Skin epidermis (tissue), 12 donors: ENCODE measurements around the gene CCNB1.
"Not testable (repeated sequence)": the region's sequence is repeated elsewhere in the genome, so short reads cannot be mapped to it uniquely, and the experiment has no call there.

Experiments used
- H3K27ac ChIP-seq, 21 experiments: fragments of 200-600 bp; sonication (generic) in 11 of 21; one replicate each; pipeline ENCODE4 v1.5.0; 2020; ENCODE audit warnings: mild to moderate bottlenecking in 3 of 21, inconsistent platforms in 2 of 21, moderate library complexity in 2 of 21
- H3K4me3 ChIP-seq, 7 experiments: fragments of 200-600 bp; sonication (generic) in 2 of 7; one replicate each; pipeline ENCODE4 v1.5.0; 2020; ENCODE audit warnings: inconsistent platforms in 2 of 7, mild to moderate bottlenecking in 2 of 7, moderate library complexity in 1 of 7

CCNB1 gene

DNA sequence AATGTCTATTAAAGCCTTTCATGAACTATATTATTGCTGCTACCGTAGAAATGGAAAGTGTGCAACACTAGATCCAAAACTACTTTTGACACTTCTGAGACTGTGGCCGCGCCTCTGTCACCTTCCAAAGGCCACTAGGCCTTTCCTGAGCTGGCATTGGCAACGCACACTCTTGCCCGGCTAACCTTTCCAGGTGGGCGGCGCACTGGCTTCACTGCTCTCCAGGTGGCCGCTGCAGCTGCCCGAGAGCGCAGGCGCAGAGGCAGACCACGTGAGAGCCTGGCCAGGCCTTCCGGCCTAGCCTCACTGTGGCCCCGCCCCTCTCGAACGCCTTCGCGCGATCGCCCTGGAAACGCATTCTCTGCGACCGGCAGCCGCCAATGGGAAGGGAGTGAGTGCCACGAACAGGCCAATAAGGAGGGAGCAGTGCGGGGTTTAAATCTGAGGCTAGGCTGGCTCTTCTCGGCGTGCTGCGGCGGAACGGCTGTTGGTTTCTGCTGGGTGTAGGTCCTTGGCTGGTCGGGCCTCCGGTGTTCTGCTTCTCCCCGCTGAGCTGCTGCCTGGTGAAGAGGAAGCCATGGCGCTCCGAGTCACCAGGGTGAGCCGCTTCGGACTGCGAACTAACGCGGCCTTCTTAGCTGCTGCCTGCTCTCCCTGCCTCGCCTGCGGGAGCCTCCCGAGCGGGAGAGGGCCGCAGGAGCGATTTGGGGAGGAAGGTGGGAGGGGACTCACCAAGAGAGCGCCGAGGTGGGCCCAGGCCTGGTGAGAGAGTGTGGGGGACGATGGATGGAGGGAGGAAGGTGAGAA lies at the start of gene CCNB1:
TSS of gene CCNB1 (plus strand) at position 465 of the 807 bp plus-strand sequence. CDS start at position 578, 113 bp downstream.
- Histone ChIP-seq H3K27ac (peak within 1 kb of the TSS in 18 of 21 experiments; percentile 1 to 77 (median 58)), H3K4me3 (peak within 1 kb of the TSS; percentile 61 to 90 (median 72))

DNA sequence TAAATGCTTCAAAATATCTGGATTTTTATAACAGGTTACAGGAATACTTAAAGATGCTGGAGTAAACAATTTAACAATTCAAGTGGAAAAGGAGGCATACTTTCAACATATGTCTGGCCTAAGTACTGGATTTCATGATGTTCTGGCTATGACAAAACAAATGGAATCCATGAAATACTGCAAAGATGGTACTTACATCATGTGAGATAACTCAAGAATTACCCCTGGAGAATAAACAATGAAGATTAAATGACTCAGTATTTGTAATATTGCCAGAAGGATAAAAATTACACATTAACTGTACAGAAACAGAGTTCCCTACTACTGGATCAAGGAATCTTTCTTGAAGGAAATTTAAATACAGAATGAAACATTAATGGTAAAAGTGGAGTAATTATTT lies 37.5 kb upstream of the CCNB1 start:
- H3K27ac ChIP-seq = no peak overlapping the region
- no peak overlapping the region for H3K4me3 ChIP-seq

DNA sequence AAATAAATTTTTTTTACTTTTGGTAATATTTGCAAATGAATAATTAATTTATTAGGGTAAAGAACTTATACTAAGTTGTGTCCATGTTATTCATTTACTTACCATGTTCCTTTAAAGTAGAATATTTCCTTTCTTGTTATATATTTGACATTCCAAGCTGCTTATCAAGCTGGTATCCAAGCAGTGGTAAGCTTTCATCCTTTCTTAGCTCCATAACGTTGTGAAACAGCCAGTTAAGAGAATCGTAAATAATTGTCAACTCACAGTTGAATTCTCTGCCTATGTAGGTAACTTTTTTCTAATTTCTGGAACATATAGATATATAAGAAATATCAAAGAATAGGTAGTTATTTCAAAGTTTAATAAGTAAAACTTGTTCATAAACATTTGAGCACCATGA lies 36.7 kb upstream of the CCNB1 start:
- no peak overlapping the region for H3K4me3 ChIP-seq
- no peak overlapping the region for H3K27ac ChIP-seq

DNA sequence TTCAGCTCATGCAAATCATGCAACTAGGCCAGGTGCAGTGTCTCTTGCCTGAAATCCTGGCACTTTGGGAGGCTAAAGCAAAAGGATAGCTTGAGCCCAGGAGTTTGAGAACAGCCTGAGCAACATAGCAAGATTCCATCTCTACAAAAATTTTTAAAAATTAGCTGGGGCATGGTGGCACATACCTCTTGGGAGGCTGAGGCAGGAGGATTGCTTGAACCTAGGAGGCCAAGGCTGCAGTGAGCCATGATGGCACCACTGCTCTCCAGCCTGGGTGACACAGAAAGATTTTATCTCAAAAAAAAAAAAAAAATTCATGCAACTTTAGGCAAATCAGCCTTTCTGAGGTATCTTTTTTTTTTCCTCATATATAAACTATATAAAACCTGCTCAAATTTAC lies 35.6 kb upstream of the CCNB1 start:
- no peak overlapping the region for H3K27ac ChIP-seq
- H3K4me3 ChIP-seq = no peak overlapping the region

DNA sequence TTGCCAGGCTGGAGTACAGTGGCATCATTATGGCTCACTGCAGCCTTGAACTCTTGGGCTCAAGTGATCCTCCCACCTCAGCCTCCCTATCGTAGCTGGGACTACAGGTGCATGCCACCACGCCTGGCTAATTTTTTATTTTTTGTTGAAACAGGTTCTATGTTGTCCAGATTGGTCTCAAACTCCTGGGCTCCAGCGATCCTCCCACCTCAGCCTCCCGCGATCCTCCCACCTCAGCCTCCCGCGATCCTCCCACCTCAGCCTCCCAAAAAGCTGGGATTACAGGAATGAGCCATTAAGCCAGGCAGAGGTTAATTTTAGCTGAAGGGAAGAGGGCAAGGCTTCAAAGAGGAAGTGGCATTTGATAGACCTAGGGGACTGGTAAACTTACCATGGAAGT lies 32.8 kb upstream of the CCNB1 start:
- Histone ChIP-seq H3K27ac (no peak overlapping the region), H3K4me3 (no peak overlapping the region)

DNA sequence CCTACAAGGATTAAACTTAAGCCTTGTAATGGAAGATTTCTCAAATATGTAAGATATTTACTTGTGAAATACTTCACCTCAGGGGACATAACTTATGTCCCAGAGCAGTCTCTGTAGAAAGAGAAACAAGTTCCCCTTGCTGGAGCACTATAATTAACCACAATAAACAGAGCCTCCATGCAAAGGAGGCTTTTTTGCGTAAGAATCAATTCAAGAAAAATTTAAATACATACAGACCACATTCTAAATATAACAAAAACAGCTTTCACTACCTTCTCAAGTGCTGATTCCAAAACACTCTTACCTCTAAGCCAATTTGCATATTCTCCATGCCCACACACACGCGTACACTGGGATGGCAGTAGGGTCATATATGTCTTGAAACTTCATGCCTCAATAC lies 30.7 kb upstream of the CCNB1 start:
- Histone ChIP-seq H3K27ac (no peak overlapping the region), H3K4me3 (no peak overlapping the region)

DNA sequence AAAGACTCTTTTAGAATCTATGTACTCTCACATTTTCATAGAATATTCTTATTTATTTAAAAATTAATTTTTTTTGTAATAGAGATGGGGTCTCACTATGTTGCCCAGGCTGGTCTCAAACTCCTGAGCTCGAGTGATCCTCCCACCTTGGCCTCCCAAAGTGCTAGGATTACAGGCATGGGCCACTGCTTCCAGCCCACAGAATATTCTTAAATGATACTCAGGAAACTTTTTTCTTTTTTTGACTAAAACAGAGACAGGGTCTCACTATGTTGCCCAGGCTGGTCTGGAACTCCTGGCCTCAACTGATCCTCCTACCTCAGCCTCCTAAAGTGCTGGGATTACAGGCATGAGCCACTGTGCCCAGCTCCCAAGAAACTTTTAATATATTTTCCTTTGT lies 29.7 kb upstream of the CCNB1 start:
- not testable (repeated sequence) for H3K27ac ChIP-seq, H3K4me3 ChIP-seq

DNA sequence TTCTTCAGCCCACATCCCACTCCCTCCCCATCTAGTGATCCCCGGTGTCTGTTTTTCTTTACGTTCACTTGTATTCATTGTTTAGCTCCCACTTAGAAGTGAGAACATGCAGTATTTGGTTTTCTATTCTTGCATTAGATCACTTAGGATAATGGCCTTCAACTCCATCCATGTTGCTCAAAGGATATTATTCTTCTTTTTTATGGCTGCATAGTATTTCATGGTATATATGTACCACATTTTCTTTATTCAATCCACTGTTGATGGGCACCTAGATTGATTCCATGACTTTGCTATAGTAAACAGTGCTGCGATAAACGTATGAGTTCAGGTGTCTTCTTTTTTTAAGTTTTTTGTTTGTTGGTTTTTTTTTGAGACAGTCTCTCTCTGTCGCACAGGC lies 29.1 kb upstream of the CCNB1 start:
- Histone ChIP-seq H3K4me3 (no peak overlapping the region), H3K27ac (no peak overlapping the region)

DNA sequence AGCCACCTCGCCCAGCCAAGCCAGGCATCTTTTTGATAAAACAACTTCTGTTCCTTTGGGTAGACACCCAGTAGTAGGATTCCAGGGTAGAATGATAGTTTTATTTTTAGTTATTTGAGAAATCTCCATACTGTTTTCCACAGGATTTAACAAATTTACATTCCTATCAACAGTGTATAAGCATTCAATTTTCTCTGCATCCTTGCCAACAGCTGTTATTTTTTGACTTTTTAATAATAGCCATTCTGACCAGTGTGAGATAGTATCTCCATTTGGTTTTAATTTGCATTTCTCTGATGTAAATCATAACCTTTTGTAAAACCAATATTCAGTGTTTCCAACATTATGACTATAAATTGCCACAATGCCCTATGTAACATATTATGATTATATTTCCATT lies 28.2 kb upstream of the CCNB1 start:
- Histone ChIP-seq H3K4me3 (no peak overlapping the region), H3K27ac (no peak overlapping the region)

DNA sequence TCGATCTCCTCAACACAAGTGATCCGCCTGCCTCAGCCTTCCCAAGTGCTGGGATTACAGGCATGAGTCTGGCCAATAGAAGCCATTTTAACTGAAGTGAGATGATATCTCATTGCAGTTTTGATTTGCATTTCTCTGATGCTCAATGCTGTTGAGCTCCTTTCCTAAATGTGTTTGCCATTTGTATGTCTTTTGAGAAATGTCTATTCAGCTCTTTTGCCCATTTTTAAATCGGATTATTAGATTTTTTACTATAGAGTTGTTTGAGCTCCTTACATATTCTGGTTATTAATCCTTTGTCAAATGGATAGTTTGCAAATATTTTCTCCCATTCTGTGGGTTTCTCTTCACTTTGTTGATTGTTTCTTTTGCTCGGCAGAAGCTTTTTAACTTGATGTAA lies 26.7 kb upstream of the CCNB1 start:
- H3K4me3 ChIP-seq, H3K27ac ChIP-seq: not testable (repeated sequence)

DNA sequence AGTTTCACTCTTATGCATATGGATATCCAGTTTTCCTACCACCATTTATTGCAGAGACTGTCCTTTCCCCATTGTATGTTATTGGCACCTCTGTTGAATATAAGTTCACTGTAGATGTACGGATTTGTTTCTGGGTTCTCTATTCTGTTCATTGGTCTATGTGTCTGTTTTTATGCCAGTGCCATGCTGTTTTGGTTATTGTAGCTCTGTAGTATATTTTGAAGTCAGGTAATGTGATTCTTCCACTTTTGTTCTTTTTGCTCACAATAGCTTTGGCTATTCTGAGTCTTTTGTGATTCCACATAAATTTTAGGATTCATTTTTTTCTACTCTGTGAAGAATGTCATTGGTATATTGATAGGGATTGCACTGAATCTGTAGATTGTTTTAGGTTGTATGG lies 26.1 kb upstream of the CCNB1 start:
- Histone ChIP-seq H3K4me3 (no peak overlapping the region), H3K27ac (no peak overlapping the region)

DNA sequence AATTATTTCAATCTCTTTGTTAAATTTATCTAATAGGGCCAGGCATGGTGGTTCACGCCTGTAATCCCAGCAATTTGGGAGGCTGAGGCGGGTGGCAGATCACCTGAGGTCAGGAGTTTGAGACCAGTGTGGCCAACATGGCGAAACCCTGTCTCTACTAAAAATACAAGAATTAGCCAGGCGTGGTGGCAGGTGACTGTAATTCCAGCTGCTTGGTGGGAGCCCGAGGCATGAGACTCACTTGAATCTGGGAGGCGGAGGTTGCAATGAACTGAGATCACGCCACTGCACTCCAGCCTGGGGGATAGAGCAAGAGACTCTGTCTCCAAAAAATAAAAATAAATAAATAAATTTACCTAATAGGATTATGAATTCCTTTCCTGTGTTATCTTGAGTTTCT lies 18.4 kb upstream of the CCNB1 start:
- H3K4me3 ChIP-seq = not testable (repeated sequence)

DNA sequence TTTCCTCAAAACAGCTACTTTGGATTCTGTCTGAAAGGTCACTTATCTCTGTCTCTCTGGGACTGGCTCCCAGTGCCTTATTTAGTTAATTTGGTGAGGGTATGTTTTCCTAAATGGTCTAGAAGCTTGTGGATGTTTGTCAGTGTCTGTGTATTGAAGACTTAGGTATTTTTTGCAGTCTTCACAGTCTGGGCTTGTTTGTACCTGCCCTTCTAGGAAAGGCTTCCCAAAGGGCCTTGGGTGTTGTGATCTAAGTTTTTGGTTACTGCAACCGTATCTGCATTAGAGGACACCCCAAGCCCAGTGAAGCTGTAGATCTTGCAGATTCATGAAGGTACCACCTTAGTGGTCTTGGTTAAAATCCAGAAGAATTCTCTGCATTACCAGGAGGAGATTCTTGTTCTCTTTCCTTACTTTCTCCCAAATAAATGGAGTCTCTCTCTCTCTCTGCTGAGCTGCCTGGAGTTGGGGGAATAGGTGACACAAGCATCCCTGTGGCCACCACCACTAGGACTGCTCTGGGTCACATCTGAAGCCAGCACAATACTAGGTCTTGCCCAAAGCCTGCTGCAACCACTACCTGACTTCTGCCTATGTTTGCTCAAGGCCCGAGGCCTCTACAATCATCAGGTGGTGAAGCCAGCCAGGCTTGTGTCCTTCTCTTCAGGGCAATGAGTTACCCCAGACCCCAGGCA lies 17.8 kb upstream of the CCNB1 start:
- no peak overlapping the region for H3K27ac ChIP-seq
- no peak overlapping the region for H3K4me3 ChIP-seq

More for the DNA sequence above, 18.4 kb upstream of the CCNB1 start:
- H3K27ac ChIP-seq = not testable (repeated sequence)

DNA sequence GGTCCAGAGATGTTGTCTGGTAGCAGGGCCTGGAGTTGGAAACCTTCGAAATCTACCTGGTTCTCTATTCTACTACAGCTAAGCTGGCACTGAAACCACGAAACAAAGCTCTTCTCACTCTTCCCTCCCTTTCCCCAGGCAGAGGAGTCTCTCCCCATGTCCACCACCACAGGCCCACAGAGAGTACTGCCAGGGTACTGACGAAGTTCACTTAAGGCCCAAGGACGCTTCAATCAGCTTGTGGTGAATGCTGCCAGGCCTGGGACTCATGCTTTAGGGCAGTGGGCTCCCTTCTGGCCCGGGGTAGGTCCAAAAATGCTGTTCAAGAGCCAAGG lies 17.3 kb upstream of the CCNB1 start:
- Histone ChIP-seq H3K27ac (no peak overlapping the region), H3K4me3 (no peak overlapping the region)

DNA sequence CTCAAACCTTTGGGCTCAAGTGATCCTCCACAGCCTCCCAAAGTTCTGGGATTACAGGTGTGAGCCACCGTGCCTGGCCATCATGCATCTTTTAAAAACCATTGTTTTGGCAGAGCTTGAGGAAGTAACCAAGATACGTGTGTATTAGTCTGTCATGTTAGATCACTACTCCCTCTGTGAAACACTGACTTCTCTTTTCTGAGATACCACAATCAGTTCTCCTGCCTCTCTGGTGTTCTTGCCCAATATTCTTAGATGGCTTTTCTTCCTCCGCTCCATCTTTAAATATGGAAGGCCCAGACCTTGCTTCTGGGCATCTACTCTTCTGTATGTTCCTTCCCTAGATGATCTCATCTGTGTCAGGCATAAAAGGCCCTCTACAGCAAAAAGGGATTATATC lies 14.2 kb upstream of the CCNB1 start:
- no peak overlapping the region for H3K4me3 ChIP-seq
- no peak overlapping the region for H3K27ac ChIP-seq

DNA sequence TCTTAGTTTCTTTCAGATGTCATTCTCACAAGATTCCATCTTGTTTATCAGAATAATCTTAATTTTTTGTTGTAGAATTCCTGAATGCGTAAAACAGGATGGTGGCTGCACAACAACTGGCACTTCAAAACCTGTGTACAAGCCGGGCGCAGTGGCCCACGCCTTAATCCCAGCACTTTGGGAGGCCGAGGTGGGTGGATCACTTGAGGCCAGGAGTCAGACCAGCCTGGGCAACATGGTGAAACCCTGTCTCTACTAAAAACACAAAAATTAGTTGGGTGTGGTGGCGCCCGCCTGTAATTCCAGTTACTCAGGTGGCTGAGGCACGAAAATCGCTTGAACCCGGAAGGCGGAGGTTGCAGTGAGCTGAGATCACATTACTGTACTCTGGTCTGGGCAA lies 10.5 kb upstream of the CCNB1 start:
- no peak overlapping the region for H3K4me3 ChIP-seq
- no peak overlapping the region for H3K27ac ChIP-seq

DNA sequence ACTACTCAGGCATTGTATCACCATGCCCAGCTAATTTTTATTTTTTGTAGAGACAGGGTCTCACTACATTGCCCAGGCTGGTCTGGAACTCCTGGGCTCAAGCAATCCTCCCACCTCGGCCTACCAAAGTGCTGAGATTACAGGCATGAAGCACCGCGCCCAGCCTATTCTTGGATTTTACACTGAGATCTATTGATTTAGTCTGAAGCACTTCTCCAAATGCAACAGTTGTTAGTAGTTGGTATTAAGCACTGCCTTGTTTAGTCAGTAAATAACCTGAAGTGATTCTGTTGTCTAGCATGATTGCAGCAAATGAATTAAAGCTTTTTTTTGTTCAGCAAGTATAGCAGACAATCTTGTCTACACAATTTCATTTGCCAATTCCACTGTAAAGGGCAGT lies 8.9 kb upstream of the CCNB1 start:
- Histone ChIP-seq H3K27ac (no peak overlapping the region), H3K4me3 (no peak overlapping the region)

DNA sequence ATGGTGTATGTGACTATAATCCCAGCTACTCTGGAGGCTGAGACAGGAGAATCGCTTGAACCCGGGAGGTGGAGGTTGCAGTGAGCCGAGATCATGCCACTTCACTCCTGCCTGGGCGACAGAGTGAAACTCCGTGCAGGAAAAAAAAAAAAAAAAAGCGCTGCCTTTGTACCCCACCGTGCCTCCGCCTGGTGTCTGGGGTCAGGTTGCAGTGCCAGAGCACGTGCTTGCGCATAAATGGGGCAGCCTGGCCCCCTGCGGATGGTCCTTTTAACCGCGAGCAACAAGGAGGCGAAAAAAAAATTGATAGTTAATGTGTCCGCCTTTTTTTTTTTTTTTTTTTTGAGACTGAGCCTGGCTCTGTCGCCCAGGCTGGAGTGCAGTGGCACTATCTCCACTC lies 6.3 kb upstream of the CCNB1 start:
- H3K27ac ChIP-seq = no peak overlapping the region
- H3K4me3 ChIP-seq = no peak overlapping the region

DNA sequence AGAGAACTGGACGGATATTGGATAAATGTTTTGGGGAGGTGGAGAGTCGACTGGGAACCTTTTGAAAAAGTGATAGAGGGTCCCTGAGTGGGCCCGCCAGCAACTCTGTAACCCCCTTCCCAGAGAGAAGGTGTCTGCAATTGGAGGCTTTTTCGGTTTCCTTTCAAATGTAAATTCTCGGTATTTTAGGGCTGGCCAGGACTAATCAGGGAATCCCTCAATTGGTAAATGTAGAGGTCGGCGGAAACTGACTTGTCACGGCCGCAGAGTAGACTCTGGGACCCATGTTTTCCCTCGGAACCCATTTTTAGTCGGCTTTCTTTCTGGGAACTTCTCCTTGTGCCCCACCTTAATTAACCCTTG lies 524 bp downstream of the CCNB1 start:
- peak overlapping the region in 15 of 21 experiments; percentile 3 to 71 (median 46) for H3K27ac ChIP-seq
- H3K4me3 ChIP-seq = peak overlapping the region; percentile 61 to 90 (median 72)

DNA sequence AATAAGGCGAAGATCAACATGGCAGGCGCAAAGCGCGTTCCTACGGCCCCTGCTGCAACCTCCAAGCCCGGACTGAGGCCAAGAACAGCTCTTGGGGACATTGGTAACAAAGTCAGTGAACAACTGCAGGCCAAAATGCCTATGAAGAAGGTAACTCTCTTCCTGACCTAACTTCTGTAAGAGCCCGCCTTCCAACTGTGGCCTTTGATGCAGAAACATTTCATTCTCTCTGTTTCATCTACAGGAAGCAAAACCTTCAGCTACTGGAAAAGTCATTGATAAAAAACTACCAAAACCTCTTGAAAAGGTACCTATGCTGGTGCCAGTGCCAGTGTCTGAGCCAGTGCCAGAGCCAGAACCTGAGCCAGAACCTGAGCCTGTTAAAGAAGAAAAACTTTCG lies 979 bp downstream of the CCNB1 start:
- Histone ChIP-seq H3K27ac (peak overlapping the region in 3 of 21 experiments; percentile 24 to 71 (median 66)), H3K4me3 (peak overlapping the region; percentile 61 to 90 (median 72))

DNA sequence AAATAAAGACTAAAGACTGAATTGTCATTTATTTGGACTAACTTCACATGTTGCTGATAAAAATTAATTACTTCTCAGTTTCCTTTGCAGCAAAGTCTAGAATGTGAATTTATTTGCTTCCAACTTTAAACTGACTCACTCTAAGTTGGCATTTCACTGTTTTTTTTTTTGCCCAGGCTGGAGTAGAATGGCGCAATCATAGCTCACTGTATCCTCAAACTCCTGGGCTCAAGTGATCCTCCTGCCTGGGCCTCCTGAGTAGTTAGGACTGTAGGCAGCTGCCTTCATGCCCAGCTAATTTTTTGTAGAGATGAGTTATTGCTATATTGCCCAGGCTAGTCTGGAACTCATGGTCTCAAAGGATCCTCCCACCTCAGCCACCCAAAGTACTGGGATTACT lies 3.5 kb downstream of the CCNB1 start:
- Histone ChIP-seq H3K27ac (no peak overlapping the region), H3K4me3 (no peak overlapping the region)

DNA sequence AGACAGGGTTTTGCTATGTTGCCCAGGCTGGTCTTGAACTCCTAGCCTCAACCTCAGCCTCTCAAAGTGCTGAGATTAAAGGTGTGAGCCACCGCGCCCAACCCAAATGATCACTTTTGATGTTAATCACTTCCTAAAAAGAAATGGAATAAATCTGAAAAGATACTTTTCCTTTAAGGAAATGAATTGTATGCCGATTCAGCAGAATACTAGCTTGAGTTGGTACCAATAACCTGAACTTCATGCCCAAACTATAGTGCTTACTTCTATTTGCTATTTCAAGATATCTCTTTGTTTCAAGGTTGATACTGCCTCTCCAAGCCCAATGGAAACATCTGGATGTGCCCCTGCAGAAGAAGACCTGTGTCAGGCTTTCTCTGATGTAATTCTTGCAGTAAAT lies 4.0 kb downstream of the CCNB1 start:
- Histone ChIP-seq H3K4me3 (no peak overlapping the region), H3K27ac (no peak overlapping the region)
